Raji (cell line): ENCODE data around the gene LDAH.

ENCODE experiments used
- POLR2A ChIP-seq: IDR thresholded peaks from 2 replicates; pipeline ENCODE4 v1.6.1; 2011; ENCODE audit warnings: low read depth, low read length, control low read depth; ENCODE audit not compliant: insufficient read depth

Gene LDAH

DNA sequence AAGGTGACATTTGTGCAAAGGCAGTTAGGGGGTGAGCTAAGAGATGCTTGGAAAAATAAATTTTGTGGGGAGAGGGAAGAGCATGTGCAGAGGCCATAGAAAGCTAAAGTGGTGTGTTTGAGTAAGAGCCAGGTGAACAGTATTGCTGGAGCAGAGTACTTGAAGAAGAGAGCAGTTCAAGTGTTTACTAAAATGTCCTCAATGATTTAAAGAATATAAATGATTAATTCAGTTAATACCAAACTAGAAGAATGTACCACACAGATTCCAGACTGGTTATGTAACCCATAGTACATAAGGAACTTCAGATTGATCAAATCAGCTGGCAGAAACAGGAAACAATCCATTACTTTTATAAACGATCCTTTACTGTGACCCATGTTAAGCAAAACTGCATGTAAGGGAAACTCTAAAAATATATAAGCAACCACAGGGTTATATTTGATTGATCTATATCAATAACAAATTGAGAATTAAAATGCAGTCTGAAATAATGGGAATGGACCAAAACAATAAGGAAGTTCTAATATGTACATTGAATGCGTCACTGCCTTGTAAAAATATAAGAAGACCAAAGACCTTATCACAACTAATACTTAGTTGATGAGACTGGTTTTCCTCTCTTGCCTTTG, 76.9 kb downstream of the LDAH start:
- TF ChIP-seq POLR2A: no peak

DNA sequence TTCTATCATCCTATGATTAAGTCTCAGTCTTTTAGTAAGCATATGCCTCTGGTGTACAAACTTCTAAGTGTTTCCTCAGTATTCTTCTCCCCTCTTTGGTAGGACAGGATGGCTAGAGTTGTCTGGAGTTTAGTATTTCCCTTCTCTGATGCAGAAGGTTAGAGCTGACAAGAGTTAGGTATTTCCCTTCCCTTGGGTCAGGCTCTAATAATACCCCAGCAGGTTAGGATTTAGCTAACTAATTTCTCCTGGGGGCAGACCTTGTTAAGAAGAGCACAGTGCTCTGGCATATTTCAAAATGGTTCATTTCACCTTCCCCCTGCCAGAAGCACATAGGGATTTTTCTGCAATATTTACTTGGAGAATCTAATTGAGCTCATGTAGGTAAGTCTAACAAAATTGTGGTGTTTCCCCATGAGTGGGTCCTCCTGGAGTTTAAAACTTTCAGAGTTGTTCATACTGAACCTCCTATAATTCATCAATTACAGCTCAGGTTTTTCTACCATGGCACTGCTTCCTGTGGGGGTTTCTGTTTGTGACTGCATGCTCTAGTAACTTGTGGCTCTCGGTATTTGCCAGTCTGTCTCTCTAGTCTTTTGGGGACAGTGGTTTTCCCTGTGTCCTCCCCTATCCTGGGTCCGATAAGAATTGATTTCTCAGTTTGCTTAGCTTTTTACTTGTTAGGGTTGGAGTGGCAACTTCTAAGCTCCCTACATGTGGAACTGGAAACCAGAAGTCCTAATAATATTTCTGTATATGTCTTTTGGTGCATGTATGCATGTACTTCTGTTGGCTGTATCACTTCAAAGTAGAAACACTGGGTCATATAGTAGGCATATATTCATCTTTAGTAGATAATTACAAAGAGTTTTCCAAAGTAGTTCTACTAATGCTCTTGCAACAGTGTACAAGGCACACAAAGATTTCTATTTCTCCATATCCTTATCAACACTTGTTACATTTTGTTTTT, 78.2 kb downstream of the LDAH start:
- TF ChIP-seq POLR2A: no peak

- TF ChIP-seq POLR2A: no peak
Observed at GRCh38 chr2:20738772-20739171, 84.1 kb downstream of the LDAH start.

DNA sequence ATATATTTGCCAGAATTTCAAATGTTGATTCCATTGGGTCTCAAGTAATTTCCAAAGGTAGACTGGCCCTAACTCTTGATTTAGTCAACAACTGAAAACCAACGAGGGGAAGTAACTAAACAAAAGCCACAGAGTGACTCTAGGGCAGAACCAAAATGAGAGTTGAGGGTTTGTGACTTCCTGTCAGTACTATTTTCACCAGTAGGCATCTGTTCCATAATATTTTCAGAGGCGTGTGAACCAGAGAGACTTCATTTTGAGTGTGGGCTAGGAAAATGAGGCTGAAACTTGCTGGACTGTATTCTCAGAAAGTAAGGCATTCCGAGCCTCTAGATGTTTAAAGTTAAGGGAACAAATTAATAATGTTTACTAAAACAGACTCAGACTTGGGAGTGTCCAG, 85.4 kb downstream of the LDAH start:
- no peak for TF ChIP-seq POLR2A

DNA sequence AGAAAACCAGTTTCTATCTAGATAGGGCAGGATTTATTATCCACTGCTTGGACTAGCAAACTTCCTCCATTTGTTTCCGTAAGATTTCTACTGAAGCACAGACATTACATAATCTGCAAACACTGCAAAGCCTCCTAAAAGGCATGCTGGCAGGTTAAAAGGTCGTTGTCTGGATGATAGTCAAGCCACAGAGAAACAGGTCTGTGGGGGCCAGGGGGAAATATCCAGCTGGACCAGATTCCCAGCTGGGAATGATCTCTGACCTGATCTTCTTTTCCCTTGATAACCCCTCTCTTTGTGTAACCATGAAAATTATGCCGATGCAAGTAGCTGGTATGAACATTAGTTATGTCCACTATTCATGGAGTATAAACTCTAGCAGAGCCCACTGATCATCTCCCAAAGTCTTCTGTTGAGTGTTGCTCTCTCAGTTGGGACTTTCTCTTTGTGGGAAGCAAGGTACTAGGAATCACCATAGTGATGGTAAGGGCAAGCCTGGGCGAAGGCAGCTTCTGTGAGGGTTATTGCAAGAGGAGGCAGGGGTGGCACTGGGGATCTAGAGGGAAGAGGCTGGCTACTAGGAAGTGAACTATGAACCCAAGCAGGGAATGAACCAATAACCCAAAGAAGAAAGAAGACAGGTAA, 94.7 kb downstream of the LDAH start:
- no peak for TF ChIP-seq POLR2A

DNA sequence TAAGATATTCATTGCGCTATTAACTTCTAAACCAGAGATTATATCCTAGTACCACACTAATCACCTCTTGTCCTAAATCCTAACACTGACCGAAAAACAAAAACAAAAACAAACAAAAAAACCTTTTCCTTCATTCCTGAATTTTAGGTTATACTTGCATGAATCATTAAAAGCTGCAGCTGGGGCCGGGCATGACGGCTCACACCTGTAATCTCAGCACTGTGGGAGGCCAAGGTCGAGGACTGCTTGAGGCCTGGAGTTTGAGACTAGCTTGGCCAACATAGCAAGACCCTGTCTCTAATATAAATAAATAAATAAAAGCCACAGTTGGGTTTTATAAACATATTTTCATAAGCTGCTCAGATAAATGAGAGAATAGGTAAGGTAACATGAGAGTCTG, 96.0 kb downstream of the LDAH start:
- no peak for TF ChIP-seq POLR2A

DNA sequence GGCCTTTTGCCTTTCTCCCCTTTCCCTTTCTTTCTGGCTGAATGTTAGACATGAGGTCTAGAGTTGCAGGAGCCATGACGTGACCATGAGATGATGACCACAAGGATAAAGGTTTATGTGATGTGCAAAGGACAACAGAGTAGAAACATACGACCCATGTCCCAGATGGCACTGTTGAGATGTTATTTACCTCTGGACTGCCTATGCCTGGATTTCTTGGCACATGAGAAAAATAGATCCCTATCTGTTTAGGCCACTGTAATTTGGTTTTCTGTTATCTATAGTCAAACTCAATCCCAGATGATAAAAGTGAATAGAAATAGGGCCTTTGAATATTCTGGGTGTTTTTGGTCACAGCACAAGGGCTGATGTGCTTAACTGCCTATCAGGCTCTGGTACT, 97.1 kb downstream of the LDAH start:
- no peak for TF ChIP-seq POLR2A

DNA sequence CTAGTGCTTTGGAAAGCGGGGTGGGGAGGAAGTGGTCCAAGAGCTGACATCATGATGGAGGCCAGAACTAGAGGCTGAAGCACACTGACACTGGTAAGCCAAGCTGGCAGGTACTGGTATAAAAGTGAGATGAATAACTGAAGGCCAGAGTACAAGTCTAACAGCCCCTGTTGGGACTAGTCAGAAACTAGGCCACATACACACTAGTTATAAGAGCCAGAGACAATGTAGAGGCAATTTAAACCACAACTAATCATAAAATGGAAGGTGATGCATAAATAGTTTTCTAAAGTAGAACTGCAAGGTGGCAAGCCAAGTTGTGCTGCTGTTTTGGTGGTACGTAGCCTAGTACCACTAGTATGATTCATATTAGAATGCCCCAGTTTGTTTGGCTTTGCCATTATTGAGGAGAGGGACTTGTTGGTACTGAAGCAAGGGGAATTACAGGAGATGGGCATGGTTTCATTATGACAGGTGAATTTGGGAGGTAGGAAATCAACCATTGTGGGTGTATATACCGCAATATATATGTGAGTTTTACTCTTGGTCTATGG, 98.3 kb downstream of the LDAH start:
- no peak for TF ChIP-seq POLR2A

- no peak for TF ChIP-seq POLR2A
Observed at GRCh38 chr2:20723543-20723942, 99.4 kb downstream of the LDAH start.

- no peak for TF ChIP-seq POLR2A
Observed at GRCh38 chr2:20722592-20723240, 100.2 kb downstream of the LDAH start.

GRCh38 chr2:20717641-20718040, 105.3 kb downstream of the LDAH start:
- no peak for TF ChIP-seq POLR2A

DNA sequence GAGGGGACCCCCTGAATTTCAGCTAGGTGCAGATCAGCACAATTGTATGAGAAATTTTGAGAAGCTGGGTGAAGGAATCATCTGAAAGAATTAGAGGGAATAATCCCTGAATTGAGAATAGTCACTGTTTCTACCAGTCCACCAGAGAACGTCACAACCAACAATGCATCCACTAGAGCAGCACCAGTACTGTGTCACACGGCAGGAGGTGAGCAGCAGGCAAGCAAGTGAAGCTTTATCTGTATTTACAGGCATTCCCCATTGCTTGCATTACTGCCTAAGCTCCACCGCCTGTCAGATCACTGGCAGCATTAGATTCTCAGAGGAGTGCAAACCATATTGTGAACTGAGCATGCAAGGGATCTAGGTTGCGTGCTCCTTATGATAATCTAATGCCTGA, 115.3 kb downstream of the LDAH start:
- no peak for TF ChIP-seq POLR2A

DNA sequence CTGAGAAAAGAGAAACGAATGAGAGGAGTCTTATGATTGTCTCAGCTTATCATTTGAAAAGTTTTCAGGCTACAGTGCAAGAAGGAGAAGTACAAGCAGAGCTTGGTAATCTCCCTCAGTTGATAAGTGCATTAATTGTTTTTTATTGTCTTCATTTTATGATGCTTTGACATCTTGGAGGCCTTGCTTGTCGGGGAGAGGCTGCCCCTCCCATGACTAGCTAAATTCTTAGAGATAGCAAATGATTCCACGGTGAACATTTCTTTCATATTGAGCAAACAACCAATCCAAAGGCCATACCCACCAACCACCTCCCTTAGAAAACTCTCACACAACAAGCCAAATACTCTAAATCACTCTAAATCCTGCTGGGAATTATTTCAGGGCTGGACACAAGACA, 116.1 kb downstream of the LDAH start:
- TF ChIP-seq POLR2A: no peak

- TF ChIP-seq POLR2A: no peak
Observed at GRCh38 chr2:20706217-20706616, 116.7 kb downstream of the LDAH start.

DNA sequence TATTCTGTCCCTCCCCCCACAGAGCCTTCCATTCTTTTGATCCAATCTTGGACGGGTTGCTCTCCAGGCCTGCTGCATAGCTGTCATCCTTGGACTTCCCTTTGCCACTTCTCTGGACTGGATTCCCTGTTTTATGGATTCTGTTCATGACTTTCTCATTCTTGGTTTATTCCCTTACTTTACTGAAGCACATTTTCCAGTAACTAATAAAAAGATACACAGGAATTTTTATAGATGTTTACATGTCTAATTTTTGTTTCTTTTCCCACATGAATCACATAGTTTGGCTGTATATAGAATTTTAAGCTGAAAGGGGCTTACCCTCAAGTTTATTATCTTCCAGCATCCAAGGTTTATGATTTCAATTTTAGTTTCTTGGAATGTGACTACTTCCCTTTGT, 118.0 kb downstream of the LDAH start:
- TF ChIP-seq POLR2A: no peak
